Measurements from ENCODE around the gene SPOCK1. TPM values are rescaled to one million over a fixed set of nuclear protein-coding genes. Genes with fewer than 3 reads are reported as not detected.

SPOCK1 gene
- total and polyA plus RNA-seq, 2 of the 13 experiments (the other 11 are each of a cell fraction or from before 2014, with no cell fraction given) = 0.18 to 0.29 TPM

DNA sequence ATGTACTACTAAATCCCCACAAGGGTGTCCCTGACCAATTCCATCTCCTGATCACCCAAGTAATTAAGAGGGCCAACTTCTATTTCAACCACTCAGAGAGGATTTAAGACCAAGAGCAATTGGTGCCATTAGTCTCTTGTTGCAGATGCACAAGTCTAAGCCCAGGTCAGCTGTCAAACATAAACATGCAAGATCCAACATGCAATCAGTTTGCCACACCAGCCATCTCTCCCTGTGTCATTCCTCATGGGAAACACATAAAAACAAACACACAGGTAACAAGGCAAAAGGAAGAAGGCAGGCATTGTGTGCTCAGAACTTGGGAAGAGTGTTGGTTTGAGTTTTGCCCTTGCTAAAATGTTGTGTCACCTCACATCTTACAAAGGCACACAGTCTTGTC lies 139.2 kb downstream of the SPOCK1 start:
- H3K79me2 ChIP-seq (ENCODE audit: insufficient read depth, low read length) = no peaks in the 10 kb centered on the region
- intact Hi-C loops (cut with micrococcal nuclease; ENCODE audit: unreplicated experiment) (no loop called here), in situ Hi-C loops (cut with HindIII; ENCODE audit: extremely low pct_ligation_motif_present, low pct_unique_long_range_greater_than_20kb) (no loop called here)
- no peak for DNase-seq (ENCODE audit: low spot score)
- H3K9ac ChIP-seq (ENCODE audit: insufficient read depth, low read depth, low read length) = no peak overlapping the region
- no TSS peak for BruUV-seq (replicated peaks)
- H3K9me3 ChIP-seq (ENCODE audit: low read length) = no peaks in the 10 kb centered on the region
- no peak overlapping the region for H3K27ac ChIP-seq (ENCODE audit: extremely low read length, insufficient read depth, low read length)
- FAIRE-seq = no peak
- H4K20me1 ChIP-seq (ENCODE audit: insufficient read depth, low read length) = no peaks in the 10 kb centered on the region
- no peak overlapping the region for H2AFZ ChIP-seq (ENCODE audit: low read length)
- H3K4me1 ChIP-seq (ENCODE audit: insufficient read depth, low read length) = no peaks in the 10 kb centered on the region
- H3K27me3 ChIP-seq (ENCODE audit: control insufficient read depth in 1 of 2, insufficient read depth in 2 of 2, low read length in 2 of 2) = no peaks in the 10 kb centered on the region; a peak in 2 of 5 replicates
- H3K4me3 ChIP-seq (replicated peaks in 1 of 3; ENCODE audit: insufficient read depth in 1 of 3, low read depth in 2 of 3, low read length in 3 of 3) = no peak overlapping the region
- TF ChIP-seq ZNF337 (CRISPR knock-in tag; IDR thresholded peaks at IDR 0.05; ENCODE audit: borderline replicate concordance, low read depth) (no peak), NR3C1 (CRISPR knock-in tag; IDR thresholded peaks at IDR 0.05) (no peak)
- ChIA-PET POLR2A (no interaction called here), CTCF (ENCODE audit: low intra/inter-chr PET ratio, low total read pairs) (no interaction called here)
- no peak for ATAC-seq
- H3K36me3 ChIP-seq (replicated peaks in 1 of 2; ENCODE audit: control insufficient read depth in 1 of 2, insufficient read depth in 2 of 2, low read length in 2 of 2) = no peaks in the 10 kb centered on the region
- no peak overlapping the region for H3K4me2 ChIP-seq (ENCODE audit: low read depth, low read length)

DNA sequence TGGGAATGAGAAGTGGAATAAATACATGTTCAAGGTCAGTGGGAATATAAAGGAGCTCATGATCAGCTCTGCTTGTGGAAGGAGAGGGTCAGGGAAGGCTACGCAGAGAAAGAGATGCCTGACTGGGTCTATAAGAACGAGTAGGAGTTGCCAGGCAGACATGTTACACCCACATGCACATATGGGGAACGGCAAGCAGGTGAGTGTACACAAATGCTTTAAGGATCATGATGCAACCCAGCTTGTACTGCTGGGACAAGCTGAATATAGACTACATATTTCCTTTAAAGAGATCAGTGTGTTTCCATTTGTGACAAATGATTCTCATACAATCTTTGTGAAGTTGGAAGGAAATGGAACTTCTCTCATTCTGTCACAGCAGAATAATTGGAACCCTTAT lies 141.7 kb downstream of the SPOCK1 start:
- Histone ChIP-seq H3K4me1 (ENCODE audit: insufficient read depth, low read length) (no peaks in the 10 kb centered on the region), H2AFZ (ENCODE audit: low read length) (no peak overlapping the region), H3K9me3 (ENCODE audit: low read length) (no peaks in the 10 kb centered on the region), H3K4me3 (replicated peaks in 1 of 3; ENCODE audit: insufficient read depth in 1 of 3, low read depth in 2 of 3, low read length in 3 of 3) (no peak overlapping the region), H3K36me3 (replicated peaks in 1 of 2; ENCODE audit: control insufficient read depth in 1 of 2, insufficient read depth in 2 of 2, low read length in 2 of 2) (no peaks in the 10 kb centered on the region), H3K27me3 (ENCODE audit: control insufficient read depth in 1 of 2, insufficient read depth in 2 of 2, low read length in 2 of 2) (peaks cover 0 to 3% of the 10 kb centered on the region in 2 experiments; a peak in 2 of 5 replicates), H3K9ac (ENCODE audit: insufficient read depth, low read depth, low read length) (no peak overlapping the region), H4K20me1 (ENCODE audit: insufficient read depth, low read length) (no peaks in the 10 kb centered on the region), H3K27ac (ENCODE audit: extremely low read length, insufficient read depth, low read length) (no peak overlapping the region), H3K4me2 (ENCODE audit: low read depth, low read length) (no peak overlapping the region), H3K79me2 (ENCODE audit: insufficient read depth, low read length) (no peaks in the 10 kb centered on the region)
- ChIA-PET POLR2A (no interaction called here), CTCF (ENCODE audit: low intra/inter-chr PET ratio, low total read pairs) (no interaction called here)
- 11% methylated on average over 3 of the region's 3 CpGs for WGBS (ENCODE audit: low lambda C conversion rate)
- ATAC-seq (no peak), DNase-seq (ENCODE audit: low spot score) (no peak), FAIRE-seq (no peak)
- in situ Hi-C loops (cut with HindIII; ENCODE audit: extremely low pct_ligation_motif_present, low pct_unique_long_range_greater_than_20kb) = no loop called here
- intact Hi-C loops (cut with micrococcal nuclease; ENCODE audit: unreplicated experiment) = no loop called here
- no TSS peak for BruUV-seq (replicated peaks)
- TF ChIP-seq ZNF441 (CRISPR knock-in tag; IDR thresholded peaks at IDR 0.05; ENCODE audit: borderline replicate concordance) (no peak), SIX4 (CRISPR knock-in tag; IDR thresholded peaks at IDR 0.05) (no peak), NR2F1 (CRISPR knock-in tag; IDR thresholded peaks at IDR 0.05) (no peak), ZNF740 (CRISPR knock-in tag; IDR thresholded peaks at IDR 0.05) (no peak), NFIB (CRISPR knock-in tag; IDR thresholded peaks at IDR 0.05; ENCODE audit: borderline replicate concordance) (no peak)
- TF ChIP-seq, protein P1, sequence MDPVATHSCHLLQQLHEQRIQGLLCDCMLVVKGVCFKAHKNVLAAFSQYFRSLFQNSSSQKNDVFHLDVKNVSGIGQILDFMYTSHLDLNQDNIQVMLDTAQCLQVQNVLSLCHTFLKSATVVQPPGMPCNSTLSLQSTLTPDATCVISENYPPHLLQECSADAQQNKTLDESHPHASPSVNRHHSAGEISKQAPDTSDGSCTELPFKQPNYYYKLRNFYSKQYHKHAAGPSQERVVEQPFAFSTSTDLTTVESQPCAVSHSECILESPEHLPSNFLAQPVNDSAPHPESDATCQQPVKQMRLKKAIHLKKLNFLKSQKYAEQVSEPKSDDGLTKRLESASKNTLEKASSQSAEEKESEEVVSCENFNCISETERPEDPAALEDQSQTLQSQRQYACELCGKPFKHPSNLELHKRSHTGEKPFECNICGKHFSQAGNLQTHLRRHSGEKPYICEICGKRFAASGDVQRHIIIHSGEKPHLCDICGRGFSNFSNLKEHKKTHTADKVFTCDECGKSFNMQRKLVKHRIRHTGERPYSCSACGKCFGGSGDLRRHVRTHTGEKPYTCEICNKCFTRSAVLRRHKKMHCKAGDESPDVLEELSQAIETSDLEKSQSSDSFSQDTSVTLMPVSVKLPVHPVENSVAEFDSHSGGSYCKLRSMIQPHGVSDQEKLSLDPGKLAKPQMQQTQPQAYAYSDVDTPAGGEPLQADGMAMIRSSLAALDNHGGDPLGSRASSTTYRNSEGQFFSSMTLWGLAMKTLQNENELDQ (CRISPR knock-in tag; IDR thresholded peaks at IDR 0.05; ENCODE audit: borderline replicate concordance) = no peak
